Hepatocyte (in vitro differentiated cells): Measurements from ENCODE around the gene MRPL27. TPM values are rescaled to one million over a fixed set of nuclear protein-coding genes. Genes with fewer than 3 reads are reported as not detected.
"Not testable (repeated sequence)": the region's sequence is repeated elsewhere in the genome, so short reads cannot be mapped to it uniquely, and the experiment has no call there.

ENCODE experiments used
- DNase-seq: peaks from one replicate; pipeline ENCODE4 v3.0.0-alpha.2; 2016; ENCODE audit warnings: low spot score
- H2AFZ ChIP-seq: fragments of 200-600 bp; sonication (generic); 2 replicates; pipeline ENCODE4 v1.6.0; 2016; ENCODE audit warnings: antibody characterized with exemption, mild to moderate bottlenecking
- H3K27ac ChIP-seq: fragments of 200-600 bp; sonication (generic); 2 replicates; pipeline ENCODE4 v1.5.1; 2016; ENCODE audit warnings: mild to moderate bottlenecking
- H3K27me3 ChIP-seq: fragments of 200-600 bp; sonication (generic); 2 replicates; pipeline ENCODE4 v1.6.1; 2016
- H3K36me3 ChIP-seq: fragments of 200-600 bp; sonication (generic); replicated peaks from 2 replicates; pipeline ENCODE4 v1.5.1; 2016; ENCODE audit warnings: low read depth; ENCODE audit not compliant: insufficient read depth
- H3K4me1 ChIP-seq: fragments of 200-600 bp; sonication (generic); 2 replicates; pipeline ENCODE4 v1.5.1; 2016; ENCODE audit warnings: mild to moderate bottlenecking, moderate library complexity; ENCODE audit not compliant: insufficient read depth
- H3K4me2 ChIP-seq: fragments of 200-600 bp; sonication (generic); 2 replicates; pipeline ENCODE4 v1.6.0; 2016
- H3K4me3 ChIP-seq: fragments of 200-600 bp; sonication (generic); 2 replicates; pipeline ENCODE4 v1.5.1; 2016; ENCODE audit warnings: mild to moderate bottlenecking
- H3K79me2 ChIP-seq: fragments of 200-600 bp; sonication (generic); 2 replicates; pipeline ENCODE4 v1.6.0; 2017; ENCODE audit warnings: mild to moderate bottlenecking
- H3K9me2 ChIP-seq: fragments of 200-600 bp; sonication (generic); replicated peaks from 2 replicates; pipeline ENCODE4 v1.6.0; 2017; ENCODE audit warnings: mild to moderate bottlenecking; ENCODE audit not compliant: insufficient read depth
- H3K9me3 ChIP-seq: fragments of 200-600 bp; sonication (generic); 2 replicates; pipeline ENCODE4 v1.5.1; 2016; ENCODE audit warnings: low read depth, mild to moderate bottlenecking
- H4K20me1 ChIP-seq: fragments of 200-600 bp; sonication (generic); 2 replicates; pipeline ENCODE4 v1.6.0; 2016; ENCODE audit warnings: mild to moderate bottlenecking; ENCODE audit not compliant: insufficient read depth, poor library complexity, severe bottlenecking
- EZH2 ChIP-seq: fragments of 200-600 bp; sonication (generic); IDR thresholded peaks from 2 replicates; pipeline ENCODE4 v1.6.1; 2016; ENCODE audit warnings: antibody characterized with exemption, mild to moderate bottlenecking, borderline replicate concordance
- EZH2phosphoT487 ChIP-seq: fragments of 200-600 bp; sonication (generic); IDR thresholded peaks from one replicate; pipeline ENCODE4 v1.6.1; 2018; ENCODE audit warnings: antibody characterized with exemption, mild to moderate bottlenecking, low read depth, moderate library complexity; ENCODE audit not compliant: unreplicated experiment, severe bottlenecking
- WGBS: methylation state at CpG from one replicate; pipeline ENCODE4 v1.1.6; 2016; ENCODE audit warnings: low lambda C conversion rate; ENCODE audit errors: missing lambda C conversion rate; 5-methylcytosine and 5-hydroxymethylcytosine counted together
- polyA plus RNA-seq: library from polyadenylated mRNA; unstranded; fragments of >200 nt; fragmentation: Nextera tagmentation; extraction: Ambion mirVana; gene quantifications from 2 replicates; pipeline ENCODE4 v1.2.1, GENCODE V29; 2016
- total RNA-seq: library from RNA; depleted of rRNA; stranded (reverse); fragments of >200 nt; gene quantifications from 2 replicates; pipeline ENCODE4 v1.2.3, GENCODE V29; 2014
- TF ChIP-seq, protein P1 (sequence below): fragments of 200-600 bp; sonication (generic); IDR thresholded peaks from 2 replicates; pipeline ENCODE4 v1.5.1; 2016; ENCODE audit warnings: antibody characterized with exemption, mild to moderate bottlenecking; ENCODE audit not compliant: poor library complexity

Gene MRPL27
- total and polyA plus RNA-seq, 2 experiments from 2014 or later, result 83.0 to 139 TPM

GRCh38 chr17:50420419-50421112 is 47.6 kb upstream of the MRPL27 start:
- Histone ChIP-seq H3K4me1 (peaks cover 13% of the 10 kb centered on the region), H4K20me1 (no peaks in the 10 kb centered on the region), H3K4me2 (no peak overlapping the region), H2AFZ (no peak overlapping the region), H3K79me2 (no peaks in the 10 kb centered on the region), H3K36me3 (no peaks in the 10 kb centered on the region), H3K9me2 (no peaks in the 10 kb centered on the region), H3K4me3 (no peak overlapping the region), H3K9me3 (no peaks in the 10 kb centered on the region), H3K27me3 (no peaks in the 10 kb centered on the region), H3K27ac (no peak overlapping the region)
- WGBS, result 96% methylated on average over 6 of the region's 6 CpGs
- no peak for DNase-seq
- TF ChIP-seq, protein P1, sequence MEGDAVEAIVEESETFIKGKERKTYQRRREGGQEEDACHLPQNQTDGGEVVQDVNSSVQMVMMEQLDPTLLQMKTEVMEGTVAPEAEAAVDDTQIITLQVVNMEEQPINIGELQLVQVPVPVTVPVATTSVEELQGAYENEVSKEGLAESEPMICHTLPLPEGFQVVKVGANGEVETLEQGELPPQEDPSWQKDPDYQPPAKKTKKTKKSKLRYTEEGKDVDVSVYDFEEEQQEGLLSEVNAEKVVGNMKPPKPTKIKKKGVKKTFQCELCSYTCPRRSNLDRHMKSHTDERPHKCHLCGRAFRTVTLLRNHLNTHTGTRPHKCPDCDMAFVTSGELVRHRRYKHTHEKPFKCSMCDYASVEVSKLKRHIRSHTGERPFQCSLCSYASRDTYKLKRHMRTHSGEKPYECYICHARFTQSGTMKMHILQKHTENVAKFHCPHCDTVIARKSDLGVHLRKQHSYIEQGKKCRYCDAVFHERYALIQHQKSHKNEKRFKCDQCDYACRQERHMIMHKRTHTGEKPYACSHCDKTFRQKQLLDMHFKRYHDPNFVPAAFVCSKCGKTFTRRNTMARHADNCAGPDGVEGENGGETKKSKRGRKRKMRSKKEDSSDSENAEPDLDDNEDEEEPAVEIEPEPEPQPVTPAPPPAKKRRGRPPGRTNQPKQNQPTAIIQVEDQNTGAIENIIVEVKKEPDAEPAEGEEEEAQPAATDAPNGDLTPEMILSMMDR, result no peak

DNA sequence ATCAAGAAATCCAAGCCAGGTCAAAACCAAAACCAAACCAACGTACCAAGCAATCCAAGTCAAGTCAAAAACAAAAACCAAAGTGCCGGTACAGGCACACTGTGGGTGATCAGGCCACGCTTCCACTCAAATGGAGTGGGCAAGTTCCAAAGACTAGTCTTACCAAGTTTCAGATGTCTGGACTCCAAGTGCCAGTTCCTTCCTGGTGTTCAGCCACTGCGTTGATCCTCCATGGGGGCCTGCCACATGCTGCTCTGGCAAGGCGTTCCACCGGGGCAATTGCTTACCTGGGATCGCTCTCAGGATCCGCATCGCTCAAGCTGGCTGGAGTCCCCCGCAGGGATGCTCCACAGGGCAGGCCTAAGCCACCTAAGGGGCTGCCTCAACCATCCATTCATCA is 46.6 kb upstream of the MRPL27 start:
- not testable (repeated sequence) for DNase-seq, H3K4me3 ChIP-seq, H3K27ac ChIP-seq, H3K36me3 ChIP-seq, H3K9me3 ChIP-seq, H3K4me2 ChIP-seq, H3K9me2 ChIP-seq, H2AFZ ChIP-seq, H3K79me2 ChIP-seq, H3K4me1 ChIP-seq, H3K27me3 ChIP-seq, H4K20me1 ChIP-seq
- 96% methylated on average over 10 of the region's 10 CpGs for WGBS

- H3K27me3 ChIP-seq, result no peaks in the 10 kb centered on the region
- no peaks in the 10 kb centered on the region for H3K9me3 ChIP-seq
- no peaks in the 10 kb centered on the region for H3K36me3 ChIP-seq
- H4K20me1 ChIP-seq, result no peaks in the 10 kb centered on the region
- no peaks in the 10 kb centered on the region for H3K79me2 ChIP-seq
- WGBS, result 75% methylated on average over 3 of the region's 3 CpGs
- no peaks in the 10 kb centered on the region for H3K4me1 ChIP-seq
- no peak overlapping the region for H3K4me2 ChIP-seq
- H3K4me3 ChIP-seq, result no peak overlapping the region
- H2AFZ ChIP-seq, result no peak overlapping the region
- DNase-seq, result no peak
- no peaks in the 10 kb centered on the region for H3K9me2 ChIP-seq
- TF ChIP-seq EZH2phosphoT487, result no peak
- TF ChIP-seq EZH2, result no peak
- TF ChIP-seq, protein P1, result no peak
- H3K27ac ChIP-seq, result no peak overlapping the region
Observed at GRCh38 chr17:50414808-50415207, 41.8 kb upstream of the MRPL27 start.

GRCh38 chr17:50412188-50412732 is 39.3 kb upstream of the MRPL27 start:
- Histone ChIP-seq H3K4me2 (no peak overlapping the region), H3K27ac (no peak overlapping the region)
- TF ChIP-seq EZH2phosphoT487 (no peak), EZH2 (no peak)
- TF ChIP-seq, protein P1, result no peak

More at GRCh38 chr17:50412188-50412732, 39.3 kb upstream of the MRPL27 start:
- Histone ChIP-seq H3K36me3 (no peaks in the 10 kb centered on the region), H3K9me2 (no peaks in the 10 kb centered on the region), H3K4me1 (no peaks in the 10 kb centered on the region), H3K79me2 (no peaks in the 10 kb centered on the region), H2AFZ (no peak overlapping the region), H3K4me3 (no peak overlapping the region), H4K20me1 (no peaks in the 10 kb centered on the region), H3K27me3 (no peaks in the 10 kb centered on the region), H3K9me3 (no peaks in the 10 kb centered on the region)
- DNase-seq, result no peak
- WGBS, result 93% methylated on average over 4 of the region's 4 CpGs
